HepG2 (cell line): ENCODE data around the gene HSD11B1.

Experiments
- ETV5 ChIP-seq: IDR thresholded peaks from 2 replicates; pipeline ENCODE4 v1.6.1; 2018; ENCODE audit warnings: missing biosample characterization, missing genetic modification reagents, inconsistent platforms, borderline replicate concordance
- EZH2 ChIP-seq: conservative IDR thresholded peaks from 2 replicates; pipeline ENCODE4 v1.6.1; 2012; ENCODE audit warnings: mild to moderate bottlenecking, low read depth, low read length, moderate library complexity
- ZBTB38 ChIP-seq: sonication (generic); formaldehyde crosslinking; IDR thresholded peaks from 2 replicates; pipeline ENCODE4 v1.5.1; 2020; ENCODE audit warnings: mild to moderate bottlenecking, missing genetic modification reagents
- ZKSCAN8 ChIP-seq: IDR thresholded peaks from 2 replicates; pipeline ENCODE4 v1.6.1; 2016; ENCODE audit warnings: borderline replicate concordance, missing genetic modification reagents, missing compliant biosample characterization

DNA sequence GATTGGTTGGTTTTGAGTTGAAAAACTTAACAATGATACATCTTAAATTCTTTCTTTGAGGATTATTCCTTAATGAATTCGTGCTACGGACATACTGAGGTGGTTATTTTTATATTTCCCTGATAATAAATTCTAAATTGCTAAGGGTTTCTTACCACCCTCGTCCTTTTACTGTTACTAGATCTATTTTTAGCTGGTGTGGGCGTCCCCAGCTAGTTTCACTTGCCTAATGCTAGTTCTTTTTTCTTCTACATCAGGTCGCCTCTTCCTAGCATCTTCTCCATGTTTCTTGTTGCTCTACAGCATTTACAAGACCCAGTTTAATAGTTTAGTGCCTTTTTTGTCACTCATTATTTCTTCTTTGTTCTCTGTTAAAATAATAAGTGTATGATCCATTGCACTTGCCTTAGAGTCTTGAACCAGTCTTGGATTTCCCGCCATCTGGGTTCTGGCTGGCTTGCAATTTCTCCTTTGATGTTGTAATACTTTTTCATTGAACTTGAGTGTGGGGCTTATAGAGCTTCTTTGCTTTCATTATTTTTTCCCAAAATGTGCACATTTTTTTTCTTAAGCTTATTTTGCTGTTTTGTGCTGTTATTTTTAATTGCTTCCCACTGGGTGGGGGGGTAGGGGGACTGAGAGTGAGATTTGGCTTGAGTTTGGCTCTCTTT is 677 bp upstream of the HSD11B1 start:
- no peak for TF ChIP-seq ETV5 (CRISPR knock-in tag)
- no peak for TF ChIP-seq EZH2
- no peak for TF ChIP-seq ZKSCAN8 (CRISPR knock-in tag)
- TF ChIP-seq ZBTB38 (CRISPR knock-in tag), result no peak
